Retina (tissue), 1 donor: ENCODE data around the gene SH3D21.

Experiments
- DNase-seq: peaks from one replicate; pipeline ENCODE4 v3.0.0-alpha.2; 2016

The SH3D21 gene

DNA sequence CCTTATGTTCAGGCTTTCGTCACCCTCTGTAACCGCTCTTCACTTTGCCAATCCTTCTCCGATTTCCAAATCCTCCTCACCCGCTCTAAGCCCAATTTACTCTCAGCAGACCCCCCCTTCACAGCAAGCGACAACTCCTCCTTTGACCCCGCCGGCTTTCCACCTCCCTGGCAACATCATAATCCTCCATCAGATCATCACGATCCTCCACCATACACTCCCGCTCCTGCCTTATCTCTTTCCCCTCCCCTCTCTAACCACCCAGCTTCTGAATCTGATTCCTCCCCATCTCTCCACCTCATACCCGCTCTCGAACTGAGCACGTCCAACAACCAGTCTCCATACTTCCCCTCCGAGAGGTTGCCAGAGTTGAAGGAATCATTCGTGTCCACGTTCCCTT lies 24.8 kb downstream of the SH3D21 start:
- DNase-seq, result no peak

GRCh38 chr1:36337830-36338229 lies 31.7 kb downstream of the SH3D21 start:
- no peak for DNase-seq

- DNase-seq, result peak; percentile 17
These were observed 33.0 kb downstream of the SH3D21 start for GRCh38 chr1:36339215-36339614.

- DNase-seq, result no peak
These were observed 33.4 kb downstream of the SH3D21 start for GRCh38 chr1:36339615-36340014.

- DNase-seq, result no peak
These were observed 35.6 kb downstream of the SH3D21 start for GRCh38 chr1:36341626-36342320.

- no peak for DNase-seq
These were observed 36.4 kb downstream of the SH3D21 start for GRCh38 chr1:36342426-36343185.

- no peak for DNase-seq
These were observed 37.7 kb downstream of the SH3D21 start for GRCh38 chr1:36343651-36344394.

- DNase-seq, result no peak
These were observed 38.2 kb downstream of the SH3D21 start for GRCh38 chr1:36344395-36344680.

DNA sequence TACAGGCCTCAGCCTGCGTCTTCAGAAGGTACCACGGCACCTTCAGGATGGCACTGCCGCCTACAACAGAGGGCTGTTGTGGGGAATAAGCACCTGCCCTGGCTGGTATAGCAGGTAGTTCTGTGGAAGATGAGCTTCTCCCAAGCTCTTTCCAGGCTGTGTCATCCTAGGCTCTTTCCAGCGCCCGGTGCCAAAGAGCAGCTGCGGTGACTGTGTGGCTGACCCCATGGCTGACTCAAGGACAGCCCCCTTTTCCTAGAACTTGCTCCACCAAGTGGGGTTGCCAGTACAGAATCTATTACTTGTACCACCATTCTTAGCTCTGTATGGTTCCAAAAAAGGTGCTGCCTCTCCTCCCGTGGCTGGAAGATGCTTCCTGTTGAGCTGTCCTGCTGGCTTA lies 39.2 kb downstream of the SH3D21 start:
- no peak for DNase-seq

DNA sequence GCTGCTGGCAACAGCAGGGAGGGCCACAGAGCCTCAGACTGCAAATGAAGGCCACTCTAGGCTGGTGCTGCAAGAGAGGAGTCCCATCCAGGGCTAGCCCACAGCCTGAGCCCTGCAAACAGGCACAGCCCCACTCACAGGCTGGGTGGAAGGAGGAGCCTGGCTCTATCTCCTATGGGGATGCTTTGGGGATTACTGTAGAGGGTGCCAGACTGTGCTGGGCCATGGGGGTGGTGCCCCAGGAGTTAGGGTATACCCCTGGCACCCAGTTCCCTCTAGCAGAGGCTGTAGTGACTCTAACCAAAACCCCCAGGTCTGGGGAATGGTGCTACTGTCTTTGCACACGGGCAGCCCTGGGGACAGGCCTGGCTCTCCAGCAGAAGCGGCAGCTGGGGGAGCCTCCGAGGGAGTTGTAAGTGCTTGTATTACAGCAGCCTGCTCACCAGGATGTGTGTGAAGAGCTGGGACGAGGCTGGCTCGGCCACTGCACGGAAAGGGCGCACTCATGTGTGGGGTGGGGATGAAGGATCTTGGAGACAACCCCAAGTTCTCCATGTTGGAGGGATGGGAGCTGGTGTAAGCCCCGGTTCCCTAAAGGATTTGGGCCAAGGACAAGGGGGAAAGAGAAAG lies 40.7 kb downstream of the SH3D21 start:
- no peak for DNase-seq

- no peak for DNase-seq
These were observed 43.1 kb downstream of the SH3D21 start for GRCh38 chr1:36349241-36349671.

DNA sequence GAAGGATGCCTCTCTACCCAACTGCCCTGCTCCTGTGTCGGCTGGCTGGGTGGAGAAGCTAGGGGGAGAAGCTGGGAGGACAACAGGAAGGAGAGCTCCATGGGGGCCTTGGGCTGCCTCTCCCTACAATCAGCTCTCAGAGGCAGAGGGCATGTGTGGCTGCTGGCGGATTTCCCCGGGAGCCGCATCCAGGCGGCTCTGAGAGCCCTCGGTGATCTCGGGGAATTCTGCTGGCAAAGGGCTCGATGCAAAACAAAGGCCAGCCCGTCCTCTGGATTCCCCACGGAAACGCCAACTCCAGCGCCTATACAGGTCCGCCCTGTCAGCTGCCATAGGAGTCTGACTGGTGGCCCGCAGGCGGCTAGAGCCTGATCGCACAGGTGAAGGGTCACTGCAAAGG lies 43.7 kb downstream of the SH3D21 start:
- no peak for DNase-seq

DNA sequence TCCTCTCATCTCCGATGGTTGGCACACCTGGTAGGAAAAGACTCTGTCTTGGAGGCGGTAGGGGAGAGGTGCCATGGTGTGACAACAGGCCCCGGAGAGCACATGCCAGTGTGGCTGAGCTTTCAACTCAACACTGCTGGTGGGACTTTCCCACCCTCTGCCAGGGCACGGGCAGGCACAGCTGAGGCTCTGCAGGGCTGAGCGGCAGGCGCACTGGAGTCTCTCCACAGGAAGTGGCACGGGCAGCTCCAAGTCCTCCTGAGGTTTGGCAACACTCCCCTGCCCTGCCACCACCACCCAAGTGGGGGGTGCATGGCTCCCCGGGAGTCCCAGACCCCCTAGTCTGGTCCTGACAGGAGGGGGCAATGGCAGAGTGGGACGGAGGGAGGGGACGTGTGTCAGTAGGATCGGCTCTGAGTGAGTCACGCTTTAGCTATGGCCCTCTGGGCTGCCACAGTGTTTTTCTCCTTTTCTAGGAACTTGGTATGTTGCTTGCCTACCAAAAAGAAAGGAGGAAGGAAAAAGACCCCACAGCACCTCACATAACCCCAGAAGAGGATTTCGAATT lies 44.6 kb downstream of the SH3D21 start:
- no peak for DNase-seq

DNA sequence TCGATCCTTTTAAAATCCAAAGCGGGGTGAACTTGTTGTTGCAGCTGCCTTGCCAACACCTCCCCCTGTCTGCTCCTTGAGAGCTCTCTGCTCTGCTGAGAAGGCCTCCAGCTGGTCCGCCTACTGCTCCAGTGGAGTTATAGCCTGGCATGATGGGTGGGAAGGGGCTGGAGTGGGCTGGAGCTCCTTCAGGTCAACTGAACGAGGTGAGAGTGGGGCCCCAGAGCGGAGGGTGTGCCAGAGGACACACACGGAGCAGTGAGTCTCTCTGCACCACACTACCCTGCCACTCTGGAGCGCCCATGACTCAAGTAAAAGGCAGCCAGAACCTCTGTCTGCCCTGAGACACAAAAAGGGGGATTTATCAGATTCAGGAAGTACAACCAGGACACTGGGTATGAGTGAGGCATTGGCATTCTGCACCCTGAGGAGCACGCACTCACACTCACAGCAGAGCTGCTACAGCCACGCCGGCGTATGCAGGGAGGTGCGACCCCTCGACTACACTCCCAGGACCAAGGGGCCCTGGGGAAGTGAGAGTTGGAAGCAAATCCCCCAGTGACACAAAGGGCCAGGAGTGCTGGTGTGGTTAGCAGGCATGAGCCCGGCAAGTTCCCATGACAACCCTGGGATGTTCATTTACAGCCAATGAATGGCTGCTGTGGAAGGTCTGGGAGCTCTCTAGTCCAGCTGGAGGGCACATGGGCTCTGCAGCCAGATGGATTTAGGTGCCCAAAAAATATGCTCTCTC lies 45.2 kb downstream of the SH3D21 start:
- DNase-seq, result peak; percentile 83

- DNase-seq, result no peak
These were observed 46.1 kb downstream of the SH3D21 start for GRCh38 chr1:36352125-36352909.

- no peak for DNase-seq
These were observed 47.0 kb downstream of the SH3D21 start for GRCh38 chr1:36352910-36353878.

- no peak for DNase-seq
These were observed 48.3 kb downstream of the SH3D21 start for GRCh38 chr1:36354486-36354885.

GRCh38 chr1:36355811-36356210 lies 49.6 kb downstream of the SH3D21 start:
- DNase-seq, result no peak

- DNase-seq, result no peak
These were observed 52.4 kb downstream of the SH3D21 start for GRCh38 chr1:36358514-36359084.

DNA sequence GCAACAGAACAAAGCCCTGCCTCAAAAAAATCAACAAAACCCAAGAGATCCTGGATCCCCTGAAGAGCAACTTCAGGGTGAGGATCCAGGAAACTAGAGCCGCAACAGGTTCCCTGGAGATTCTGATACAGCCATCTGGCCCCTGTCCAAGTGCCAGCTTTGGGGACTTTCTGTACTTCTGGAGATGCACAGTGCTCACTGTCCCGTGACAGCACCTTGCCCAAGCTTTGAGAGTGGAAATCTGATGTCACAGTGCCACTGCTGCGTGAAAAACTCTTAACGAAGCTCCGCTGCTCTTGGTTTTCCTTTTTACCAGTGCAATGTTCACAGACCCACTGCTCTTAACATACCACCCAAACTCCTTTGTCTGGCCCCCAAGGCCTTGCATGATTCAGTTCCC lies 53.2 kb downstream of the SH3D21 start:
- no peak for DNase-seq
